Astrocyte (in vitro differentiated cells and primary cell): ENCODE measurements around the gene CCSER2.

Experiments
- CTCF ChIP-seq: IDR thresholded peaks from 2 replicates; pipeline ENCODE4 v1.5.1; 2011; ENCODE audit warnings: low read depth, mild to moderate bottlenecking, inconsistent platforms, low read length, moderate library complexity; ENCODE audit not compliant: insufficient read depth
- EZH2 ChIP-seq: IDR thresholded peaks from 2 replicates; pipeline ENCODE4 v1.6.1; 2012; ENCODE audit warnings: mild to moderate bottlenecking, low read length, inconsistent platforms; ENCODE audit not compliant: insufficient read depth

GRCh38 chr10:84511106-84511505 lies 182.7 kb downstream of the CCSER2 start:
- TF ChIP-seq CTCF (no peak), EZH2 (no peak)
